Measurements from ENCODE around the gene PABPN1L. TPM values are rescaled to one million over a fixed set of nuclear protein-coding genes. Genes with fewer than 3 reads are reported as not detected.

PABPN1L gene
- total and polyA plus RNA-seq, 2 of the 13 experiments (the other 11 are each of a cell fraction or from before 2014, with no cell fraction given) = not detected

DNA sequence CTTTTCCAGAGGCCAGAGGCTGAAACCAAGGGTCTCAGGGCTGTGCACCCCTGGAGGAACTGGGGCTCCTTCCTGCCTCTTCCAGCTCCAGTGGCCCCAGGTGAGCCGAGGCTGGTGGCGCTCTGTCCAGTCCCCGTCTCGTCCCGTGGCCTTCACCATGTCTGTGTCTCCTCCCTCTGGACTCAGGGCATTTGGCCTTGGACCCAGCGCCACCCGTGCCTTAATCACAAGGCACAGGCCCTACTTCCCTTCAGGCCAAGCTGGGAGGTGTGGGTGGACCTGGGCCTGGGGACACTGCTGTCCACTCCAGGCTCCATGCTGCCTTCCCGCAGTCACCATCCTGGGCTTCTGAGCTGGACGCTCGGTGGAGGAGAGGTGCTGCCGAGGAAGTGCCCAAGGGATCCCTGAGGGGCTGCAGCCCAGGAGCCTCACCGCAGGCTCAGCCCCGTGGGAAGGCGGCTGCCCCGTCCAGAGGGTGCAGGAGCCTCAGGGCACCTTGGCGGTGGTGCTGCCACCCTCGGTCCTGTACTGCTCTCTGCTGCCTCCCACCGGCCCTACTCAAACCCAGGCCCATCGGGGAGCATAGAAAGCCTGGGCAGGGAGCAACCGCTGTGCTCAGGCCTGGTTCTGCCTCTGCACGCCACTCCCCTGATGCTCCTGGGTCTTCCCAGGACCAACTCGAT, 45.2 kb downstream of the PABPN1L start (continued):
- no peak for TF ChIP-seq CENPX (CRISPR knock-in tag; IDR thresholded peaks at IDR 0.05)
- no peak for TF ChIP-seq ZC3H13 (CRISPR knock-in tag; IDR thresholded peaks at IDR 0.05)
- TF ChIP-seq NRL (CRISPR knock-in tag; IDR thresholded peaks at IDR 0.05; ENCODE audit: borderline replicate concordance) = no peak
- TF ChIP-seq ESRRA (CRISPR knock-in tag; IDR thresholded peaks at IDR 0.05; ENCODE audit: low read depth) = no peak
- TF ChIP-seq NPAS2 (CRISPR knock-in tag; IDR thresholded peaks at IDR 0.05; ENCODE audit: borderline replicate concordance) = no peak
- no peak for TF ChIP-seq TARDBP (CRISPR knock-in tag; IDR thresholded peaks at IDR 0.05)
- TF ChIP-seq, protein P1, sequence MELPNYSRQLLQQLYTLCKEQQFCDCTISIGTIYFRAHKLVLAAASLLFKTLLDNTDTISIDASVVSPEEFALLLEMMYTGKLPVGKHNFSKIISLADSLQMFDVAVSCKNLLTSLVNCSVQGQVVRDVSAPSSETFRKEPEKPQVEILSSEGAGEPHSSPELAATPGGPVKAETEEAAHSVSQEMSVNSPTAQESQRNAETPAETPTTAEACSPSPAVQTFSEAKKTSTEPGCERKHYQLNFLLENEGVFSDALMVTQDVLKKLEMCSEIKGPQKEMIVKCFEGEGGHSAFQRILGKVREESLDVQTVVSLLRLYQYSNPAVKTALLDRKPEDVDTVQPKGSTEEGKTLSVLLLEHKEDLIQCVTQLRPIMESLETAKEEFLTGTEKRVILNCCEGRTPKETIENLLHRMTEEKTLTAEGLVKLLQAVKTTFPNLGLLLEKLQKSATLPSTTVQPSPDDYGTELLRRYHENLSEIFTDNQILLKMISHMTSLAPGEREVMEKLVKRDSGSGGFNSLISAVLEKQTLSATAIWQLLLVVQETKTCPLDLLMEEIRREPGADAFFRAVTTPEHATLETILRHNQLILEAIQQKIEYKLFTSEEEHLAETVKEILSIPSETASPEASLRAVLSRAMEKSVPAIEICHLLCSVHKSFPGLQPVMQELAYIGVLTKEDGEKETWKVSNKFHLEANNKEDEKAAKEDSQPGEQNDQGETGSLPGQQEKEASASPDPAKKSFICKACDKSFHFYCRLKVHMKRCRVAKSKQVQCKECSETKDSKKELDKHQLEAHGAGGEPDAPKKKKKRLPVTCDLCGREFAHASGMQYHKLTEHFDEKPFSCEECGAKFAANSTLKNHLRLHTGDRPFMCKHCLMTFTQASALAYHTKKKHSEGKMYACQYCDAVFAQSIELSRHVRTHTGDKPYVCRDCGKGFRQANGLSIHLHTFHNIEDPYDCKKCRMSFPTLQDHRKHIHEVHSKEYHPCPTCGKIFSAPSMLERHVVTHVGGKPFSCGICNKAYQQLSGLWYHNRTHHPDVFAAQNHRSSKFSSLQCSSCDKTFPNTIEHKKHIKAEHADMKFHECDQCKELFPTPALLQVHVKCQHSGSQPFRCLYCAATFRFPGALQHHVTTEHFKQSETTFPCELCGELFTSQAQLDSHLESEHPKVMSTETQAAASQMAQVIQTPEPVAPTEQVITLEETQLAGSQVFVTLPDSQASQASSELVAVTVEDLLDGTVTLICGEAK (IDR thresholded peaks at IDR 0.05) = no peak
- TF ChIP-seq, protein P1 (CRISPR knock-in tag; IDR thresholded peaks at IDR 0.05) = no peak
- no peak for TF ChIP-seq NFIB (CRISPR knock-in tag; IDR thresholded peaks at IDR 0.05; ENCODE audit: borderline replicate concordance)
- TF ChIP-seq, protein P2, sequence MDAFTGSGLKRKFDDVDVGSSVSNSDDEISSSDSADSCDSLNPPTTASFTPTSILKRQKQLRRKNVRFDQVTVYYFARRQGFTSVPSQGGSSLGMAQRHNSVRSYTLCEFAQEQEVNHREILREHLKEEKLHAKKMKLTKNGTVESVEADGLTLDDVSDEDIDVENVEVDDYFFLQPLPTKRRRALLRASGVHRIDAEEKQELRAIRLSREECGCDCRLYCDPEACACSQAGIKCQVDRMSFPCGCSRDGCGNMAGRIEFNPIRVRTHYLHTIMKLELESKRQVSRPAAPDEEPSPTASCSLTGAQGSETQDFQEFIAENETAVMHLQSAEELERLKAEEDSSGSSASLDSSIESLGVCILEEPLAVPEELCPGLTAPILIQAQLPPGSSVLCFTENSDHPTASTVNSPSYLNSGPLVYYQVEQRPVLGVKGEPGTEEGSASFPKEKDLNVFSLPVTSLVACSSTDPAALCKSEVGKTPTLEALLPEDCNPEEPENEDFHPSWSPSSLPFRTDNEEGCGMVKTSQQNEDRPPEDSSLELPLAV (CRISPR knock-in tag; conservative IDR thresholded peaks at IDR 0.05; ENCODE audit: low read depth) = no peak
- no peak for TF ChIP-seq PHF21A (CRISPR knock-in tag; IDR thresholded peaks at IDR 0.05)
- TF ChIP-seq, protein P3, sequence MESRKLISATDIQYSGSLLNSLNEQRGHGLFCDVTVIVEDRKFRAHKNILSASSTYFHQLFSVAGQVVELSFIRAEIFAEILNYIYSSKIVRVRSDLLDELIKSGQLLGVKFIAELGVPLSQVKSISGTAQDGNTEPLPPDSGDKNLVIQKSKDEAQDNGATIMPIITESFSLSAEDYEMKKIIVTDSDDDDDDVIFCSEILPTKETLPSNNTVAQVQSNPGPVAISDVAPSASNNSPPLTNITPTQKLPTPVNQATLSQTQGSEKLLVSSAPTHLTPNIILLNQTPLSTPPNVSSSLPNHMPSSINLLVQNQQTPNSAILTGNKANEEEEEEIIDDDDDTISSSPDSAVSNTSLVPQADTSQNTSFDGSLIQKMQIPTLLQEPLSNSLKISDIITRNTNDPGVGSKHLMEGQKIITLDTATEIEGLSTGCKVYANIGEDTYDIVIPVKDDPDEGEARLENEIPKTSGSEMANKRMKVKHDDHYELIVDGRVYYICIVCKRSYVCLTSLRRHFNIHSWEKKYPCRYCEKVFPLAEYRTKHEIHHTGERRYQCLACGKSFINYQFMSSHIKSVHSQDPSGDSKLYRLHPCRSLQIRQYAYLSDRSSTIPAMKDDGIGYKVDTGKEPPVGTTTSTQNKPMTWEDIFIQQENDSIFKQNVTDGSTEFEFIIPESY (CRISPR knock-in tag; IDR thresholded peaks at IDR 0.05) = peak; percentile 79
- peak; percentile 51 for TF ChIP-seq XRCC5 (optimal IDR thresholded peaks at IDR 0.05; ENCODE audit: low read length)
- TF ChIP-seq BRD4 (CRISPR knock-in tag; IDR thresholded peaks at IDR 0.05) = no peak
- TF ChIP-seq, protein P4, sequence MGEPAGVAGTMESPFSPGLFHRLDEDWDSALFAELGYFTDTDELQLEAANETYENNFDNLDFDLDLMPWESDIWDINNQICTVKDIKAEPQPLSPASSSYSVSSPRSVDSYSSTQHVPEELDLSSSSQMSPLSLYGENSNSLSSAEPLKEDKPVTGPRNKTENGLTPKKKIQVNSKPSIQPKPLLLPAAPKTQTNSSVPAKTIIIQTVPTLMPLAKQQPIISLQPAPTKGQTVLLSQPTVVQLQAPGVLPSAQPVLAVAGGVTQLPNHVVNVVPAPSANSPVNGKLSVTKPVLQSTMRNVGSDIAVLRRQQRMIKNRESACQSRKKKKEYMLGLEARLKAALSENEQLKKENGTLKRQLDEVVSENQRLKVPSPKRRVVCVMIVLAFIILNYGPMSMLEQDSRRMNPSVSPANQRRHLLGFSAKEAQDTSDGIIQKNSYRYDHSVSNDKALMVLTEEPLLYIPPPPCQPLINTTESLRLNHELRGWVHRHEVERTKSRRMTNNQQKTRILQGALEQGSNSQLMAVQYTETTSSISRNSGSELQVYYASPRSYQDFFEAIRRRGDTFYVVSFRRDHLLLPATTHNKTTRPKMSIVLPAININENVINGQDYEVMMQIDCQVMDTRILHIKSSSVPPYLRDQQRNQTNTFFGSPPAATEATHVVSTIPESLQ (CRISPR knock-in tag; conservative IDR thresholded peaks at IDR 0.05) = no peak

All from HepG2 (cell line).